Glomerular endothelial cell (primary cell): ENCODE measurements around the gene ARRB1. TPM values are rescaled to one million over a fixed set of nuclear protein-coding genes. Genes with fewer than 3 reads are reported as not detected.
"Not testable (repeated sequence)": the region's sequence is repeated elsewhere in the genome, so short reads cannot be mapped to it uniquely, and the experiment has no call there.

Experiments used
- DNase-seq: peaks from one replicate; pipeline ENCODE4 v3.0.0-alpha.2; 2011; ENCODE audit warnings: low read depth, low spot score; ENCODE audit errors: extremely low read depth
- total RNA-seq: library from RNA; depleted of rRNA; stranded (reverse); fragments of >200 nt; gene quantifications from 2 replicates; pipeline ENCODE4 v1.2.3, GENCODE V29; 2015

ARRB1 gene
- total RNA-seq, 1 donor from 2014 or later, result 224 TPM

GRCh38 chr11:75344761-75345454 lies 6.6 kb downstream of the ARRB1 start:
- no peak for DNase-seq

GRCh38 chr11:75344186-75344585 lies 7.3 kb downstream of the ARRB1 start:
- no peak for DNase-seq

GRCh38 chr11:75342966-75343870 lies 8.2 kb downstream of the ARRB1 start:
- DNase-seq, result no peak

GRCh38 chr11:75342231-75342918 lies 9.1 kb downstream of the ARRB1 start:
- no peak for DNase-seq

GRCh38 chr11:75341612-75342011 lies 9.8 kb downstream of the ARRB1 start:
- no peak for DNase-seq

GRCh38 chr11:75339685-75340409 lies 11.6 kb downstream of the ARRB1 start:
- no peak for DNase-seq

GRCh38 chr11:75338516-75339208 lies 12.8 kb downstream of the ARRB1 start:
- no peak for DNase-seq

- DNase-seq, result no peak
Measured at GRCh38 chr11:75337195-75337654, 14.2 kb downstream of the ARRB1 start.

- no peak for DNase-seq
Measured at GRCh38 chr11:75334976-75335375, 16.5 kb downstream of the ARRB1 start.

GRCh38 chr11:75334402-75334891 lies 17.0 kb downstream of the ARRB1 start:
- DNase-seq, result no peak

- no peak for DNase-seq
Measured at GRCh38 chr11:75333807-75334140, 17.7 kb downstream of the ARRB1 start.

GRCh38 chr11:75333022-75333806 lies 18.2 kb downstream of the ARRB1 start:
- no peak for DNase-seq

- DNase-seq, result not testable (repeated sequence)
Measured at GRCh38 chr11:75331761-75332160, 19.7 kb downstream of the ARRB1 start.

- not testable (repeated sequence) for DNase-seq
Measured at GRCh38 chr11:75331304-75331703, 20.2 kb downstream of the ARRB1 start.

- not testable (repeated sequence) for DNase-seq
Measured at GRCh38 chr11:75330886-75331285, 20.6 kb downstream of the ARRB1 start.

- DNase-seq, result no peak
Measured at GRCh38 chr11:75330291-75330690, 21.2 kb downstream of the ARRB1 start.

GRCh38 chr11:75328426-75329277 lies 22.8 kb downstream of the ARRB1 start:
- no peak for DNase-seq

GRCh38 chr11:75326439-75326810 lies 25.0 kb downstream of the ARRB1 start:
- DNase-seq, result no peak
